ENCODE measurements around the gene PRMT3.
"Not testable (repeated sequence)": the region's sequence is repeated elsewhere in the genome, so short reads cannot be mapped to it uniquely, and the experiment has no call there.

The PRMT3 gene

GRCh38 chr11:20387261-20388095 lies at the start of gene PRMT3:
TSS of gene PRMT3 (plus strand) at chr11:20387716. CDS start at chr11:20387747, 31 bp downstream.
- peak; percentile 96 for DNase-seq

GRCh38 chr11:20342347-20343141 lies 45.0 kb upstream of the PRMT3 start:
- no peak for DNase-seq

GRCh38 chr11:20351136-20351535 lies 36.4 kb upstream of the PRMT3 start:
- no peak for DNase-seq

GRCh38 chr11:20351751-20352262 lies 35.7 kb upstream of the PRMT3 start:
- DNase-seq, result no peak

GRCh38 chr11:20353829-20354434 lies 33.6 kb upstream of the PRMT3 start:
- DNase-seq, result no peak

GRCh38 chr11:20355221-20356219 lies 32.0 kb upstream of the PRMT3 start:
- DNase-seq, result no peak

- no peak for DNase-seq
These were observed 30.4 kb upstream of the PRMT3 start for GRCh38 chr11:20357150-20357549.

- DNase-seq, result no peak
These were observed 26.9 kb upstream of the PRMT3 start for GRCh38 chr11:20360650-20361049.

GRCh38 chr11:20362481-20362880 lies 25.0 kb upstream of the PRMT3 start:
- no peak for DNase-seq

- no peak for DNase-seq
These were observed 24.4 kb upstream of the PRMT3 start for GRCh38 chr11:20363149-20363499.

- peak; percentile 67 for DNase-seq
These were observed 23.8 kb upstream of the PRMT3 start, which contains the start of gene HTATIP2 for GRCh38 chr11:20363500-20364340. TSS of gene HTATIP2 (plus strand) at chr11:20363714. CDS start at chr11:20364238, 524 bp downstream.

- no peak for DNase-seq
These were observed 23.1 kb upstream of the PRMT3 start for GRCh38 chr11:20364341-20364792.

- not testable (repeated sequence) for DNase-seq
These were observed 22.1 kb upstream of the PRMT3 start for GRCh38 chr11:20365465-20365864.

GRCh38 chr11:20367313-20367948 lies 20.1 kb upstream of the PRMT3 start:
- peak; percentile 62 for DNase-seq

GRCh38 chr11:20368438-20368837 lies 19.1 kb upstream of the PRMT3 start:
- DNase-seq, result no peak

- no peak for DNase-seq
These were observed 17.7 kb upstream of the PRMT3 start for GRCh38 chr11:20369826-20370225.

GRCh38 chr11:20372081-20372626 lies 15.4 kb upstream of the PRMT3 start:
- DNase-seq, result no peak

GRCh38 chr11:20373147-20373546 lies 14.4 kb upstream of the PRMT3 start:
- no peak for DNase-seq

- DNase-seq, result no peak
These were observed 13.8 kb upstream of the PRMT3 start for GRCh38 chr11:20373568-20374209.

Measured in activated T-cell treated with anti-CD3 and anti-CD28 coated beads for 4 hours (primary cell).